HG03571 (cell line): Measurements from ENCODE around the gene AGBL3.

Source experiments
- ATAC-seq: cut with Tn5 transposase; IDR thresholded peaks from one replicate; pipeline ENCODE4 v1.9.1; 2021; ENCODE audit not compliant: unreplicated experiment

The AGBL3 gene

DNA sequence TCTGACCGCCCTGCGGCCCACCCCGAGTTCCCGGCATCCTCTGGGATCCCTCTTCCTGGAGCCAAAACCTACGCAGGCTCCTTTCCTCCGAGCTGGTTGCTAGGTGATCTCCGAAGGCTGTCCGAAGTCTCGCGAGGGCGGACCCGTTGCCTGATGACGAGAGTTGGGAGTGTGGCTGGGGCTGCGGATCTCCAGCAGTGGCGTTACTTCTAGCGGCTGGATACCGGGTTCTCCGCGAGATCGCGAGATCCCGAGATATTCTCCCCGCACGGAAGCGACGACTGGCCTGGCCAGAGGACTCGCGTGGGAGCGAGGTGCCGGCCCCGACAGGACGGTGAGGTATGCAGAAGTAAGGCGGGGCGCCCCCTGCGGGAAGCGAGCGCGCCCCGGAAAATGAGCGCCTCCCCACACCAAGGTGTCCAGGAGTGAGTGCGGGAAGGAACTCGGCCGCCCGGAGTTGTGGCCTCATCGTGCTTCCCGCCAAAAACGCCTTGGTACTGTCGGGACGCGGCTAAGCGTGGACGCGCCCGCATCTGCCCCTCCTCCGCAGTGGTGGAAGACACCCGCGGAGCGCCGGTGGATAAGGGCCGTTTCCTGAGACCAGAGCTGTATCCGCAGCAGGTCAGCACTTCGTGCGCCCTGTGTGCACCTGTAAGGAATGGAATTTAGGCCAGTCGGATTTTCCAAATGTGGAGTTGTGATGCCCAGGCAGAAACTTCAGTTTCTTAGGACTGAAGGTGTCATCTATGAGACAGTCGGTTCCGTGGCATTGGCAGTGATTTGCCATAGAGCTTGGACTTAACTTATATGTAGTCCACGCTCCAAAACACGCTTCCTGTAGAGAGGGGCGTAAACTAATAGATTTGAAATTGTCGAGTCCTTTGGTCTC, at the start of gene AGBL3:
TSS of gene AGBL3 (plus strand) at position 146 of the 889 bp plus-strand sequence. CDS start 1,426 bp downstream, outside the sequence.
- peak; percentile 92 for ATAC-seq

DNA sequence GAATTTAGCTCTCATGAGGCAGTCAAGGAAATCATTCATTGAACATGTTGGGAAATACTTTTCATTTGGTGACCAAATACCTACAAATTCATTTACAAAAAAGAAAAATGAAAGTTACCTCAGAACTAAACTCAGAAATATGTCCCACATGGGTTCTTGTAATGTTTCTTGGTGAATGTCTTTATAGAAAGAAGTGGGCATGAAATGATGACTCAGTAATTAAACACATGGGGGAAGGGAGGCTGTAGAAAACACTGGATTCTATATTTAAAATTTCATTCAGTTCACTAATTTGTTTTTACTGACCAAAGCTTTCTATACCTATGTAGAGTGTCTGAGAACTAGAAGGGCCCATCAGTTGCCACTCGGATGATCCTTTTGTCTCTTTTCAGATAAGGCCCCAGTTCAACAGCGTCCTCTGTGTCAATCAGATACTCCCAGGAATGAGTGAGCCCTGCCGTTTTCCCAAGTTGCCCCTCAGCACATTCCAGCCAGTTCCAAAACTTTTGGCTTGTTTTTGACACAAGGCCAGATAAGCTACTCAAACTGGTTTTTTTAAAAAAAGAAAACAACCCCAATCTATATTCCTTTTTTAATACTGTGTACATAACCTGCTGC, 49.3 kb upstream of the AGBL3 start:
- ATAC-seq, result no peak

DNA sequence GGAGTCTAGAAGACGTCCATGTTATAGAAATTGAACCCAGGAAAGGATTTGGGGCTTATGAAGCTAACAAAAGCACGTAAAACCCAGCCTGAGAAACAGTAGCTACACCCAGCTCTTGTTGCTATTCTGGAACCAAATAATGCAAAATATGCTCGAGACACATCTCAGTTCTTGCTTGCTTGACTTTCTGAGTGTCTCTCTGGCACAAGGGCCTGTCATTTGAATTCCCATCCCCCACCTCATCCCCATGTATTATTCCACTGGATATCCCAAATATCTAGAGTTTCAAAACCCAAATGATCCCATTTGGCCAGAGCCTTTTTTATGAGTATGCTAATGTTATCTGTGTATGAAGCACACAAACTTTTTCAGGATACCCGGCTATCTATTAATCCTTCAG, 48.2 kb upstream of the AGBL3 start:
- no peak for ATAC-seq

DNA sequence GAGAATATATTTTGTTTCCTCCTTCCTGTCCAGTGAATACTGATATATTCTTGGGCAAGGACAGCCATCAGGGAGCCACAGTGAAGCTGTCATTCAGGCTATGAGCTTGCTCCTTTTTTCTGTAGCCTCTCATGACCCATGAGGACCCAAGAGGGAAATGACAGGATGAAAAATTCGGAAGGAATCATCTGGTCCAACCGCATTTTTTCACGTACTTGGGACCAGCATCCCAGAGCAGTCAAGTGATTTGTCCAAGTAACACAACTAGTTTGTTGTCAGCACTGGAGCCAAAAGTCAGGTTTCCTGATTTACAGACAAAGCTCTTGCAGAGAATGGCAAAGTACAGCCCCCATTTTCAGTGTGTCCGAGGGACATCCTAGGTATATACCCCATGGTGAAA, 47.2 kb upstream of the AGBL3 start:
- ATAC-seq, result no peak

DNA sequence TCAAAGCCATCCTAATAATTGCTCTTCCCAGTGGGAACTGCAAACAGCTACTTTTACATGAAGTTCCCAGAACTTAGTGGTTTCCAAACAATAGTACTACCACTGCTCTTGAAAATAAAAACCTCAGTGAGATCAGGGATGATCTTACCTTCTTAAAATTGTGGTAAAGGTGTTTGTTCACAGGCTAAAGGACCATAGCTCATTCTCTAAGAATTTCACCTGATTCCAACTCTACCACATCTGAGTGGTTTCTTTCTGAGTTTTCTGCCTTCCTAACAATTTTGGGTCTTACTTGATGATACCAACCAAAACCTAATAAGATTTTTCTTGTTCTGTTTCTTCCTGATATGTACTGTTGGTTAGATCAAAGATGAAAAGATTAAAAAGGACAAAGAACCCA, 45.6 kb upstream of the AGBL3 start:
- ATAC-seq, result no peak

DNA sequence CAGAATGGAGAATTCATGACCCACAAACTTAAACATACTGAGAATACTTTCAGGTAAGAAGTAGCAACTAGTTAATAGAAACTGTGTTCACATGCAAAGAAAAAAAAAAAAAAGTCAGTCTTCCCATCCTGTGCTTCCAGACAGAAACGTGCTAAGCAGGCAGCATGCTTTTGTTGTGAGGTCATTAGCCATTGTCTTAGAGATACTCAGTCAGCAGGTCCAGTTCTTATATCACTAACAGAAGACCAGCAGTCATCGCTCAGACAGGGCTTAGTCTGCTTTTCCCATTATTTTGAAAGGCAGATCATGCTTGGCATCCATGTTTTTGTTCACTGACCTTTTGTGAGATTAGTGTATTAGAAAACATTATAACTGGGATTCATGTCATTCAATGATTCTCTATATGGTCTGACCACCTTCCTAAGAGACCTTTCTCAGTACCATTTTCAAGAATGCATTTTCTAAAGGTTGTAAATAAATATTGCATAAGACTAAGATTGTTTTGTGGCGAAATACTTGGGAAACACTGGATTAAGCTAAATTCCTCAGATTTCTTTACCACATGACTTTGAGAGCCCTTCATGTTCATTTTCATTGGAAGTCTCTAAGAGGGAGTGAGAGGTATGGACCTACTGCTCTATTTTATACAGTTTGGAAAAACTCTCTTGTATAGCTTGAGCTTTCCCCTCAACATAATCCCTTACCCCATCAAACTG, 45.0 kb upstream of the AGBL3 start:
- ATAC-seq, result no peak

DNA sequence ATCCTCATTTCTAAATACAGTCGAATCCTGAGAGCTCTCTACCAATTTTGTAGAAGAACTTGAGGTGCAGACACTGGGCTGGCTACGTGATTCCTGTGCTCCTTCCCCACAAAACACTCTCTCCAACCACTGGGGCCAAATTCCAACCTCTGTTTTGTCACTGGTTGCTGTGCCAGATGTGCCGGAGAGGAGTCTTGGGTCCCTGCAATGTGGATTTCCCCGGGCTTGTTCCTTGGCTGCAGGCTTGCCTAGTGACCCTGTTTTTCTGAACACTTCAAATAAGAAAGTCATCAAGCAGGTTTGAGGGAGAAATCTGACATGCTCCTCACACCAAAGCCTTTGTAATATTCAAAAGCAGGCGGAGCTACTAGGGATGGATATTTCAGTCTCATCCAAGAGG, 44.4 kb upstream of the AGBL3 start:
- no peak for ATAC-seq

DNA sequence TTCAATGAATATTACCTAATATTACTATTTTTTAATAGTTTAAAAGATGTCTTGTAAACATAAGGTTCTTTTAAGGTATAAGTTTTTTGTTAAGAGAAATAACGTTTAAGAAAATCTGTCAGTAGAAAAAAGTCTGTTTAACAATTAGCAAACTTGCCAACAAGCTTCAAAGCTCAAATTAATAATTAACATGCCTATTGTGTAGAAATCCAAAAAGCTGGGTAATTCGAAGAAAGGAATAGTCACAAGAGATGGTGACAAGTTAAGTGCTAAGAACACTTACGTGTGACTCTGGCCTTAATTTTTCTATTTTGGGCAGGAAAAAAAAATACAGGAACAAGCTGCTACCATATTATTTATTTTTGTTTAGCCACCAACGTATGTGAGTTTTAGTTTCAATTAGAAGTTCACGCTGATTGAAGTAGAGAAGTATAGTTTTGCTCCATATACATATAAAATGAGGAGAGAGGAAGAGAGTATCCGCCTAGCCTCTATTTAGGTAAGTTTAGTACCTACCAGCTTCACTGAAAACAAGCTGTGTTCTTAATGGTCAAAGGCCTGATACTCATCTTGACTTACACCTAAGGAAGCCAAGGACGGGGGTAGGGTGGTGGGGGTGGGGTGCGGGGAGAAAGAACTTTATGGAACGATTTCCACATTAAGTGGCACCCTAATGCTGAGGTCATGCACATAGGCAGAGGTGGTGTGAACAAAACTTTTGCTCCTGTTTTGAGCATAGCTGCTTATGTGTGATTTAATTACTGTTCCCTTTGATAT, 43.4 kb upstream of the AGBL3 start:
- ATAC-seq, result no peak

DNA sequence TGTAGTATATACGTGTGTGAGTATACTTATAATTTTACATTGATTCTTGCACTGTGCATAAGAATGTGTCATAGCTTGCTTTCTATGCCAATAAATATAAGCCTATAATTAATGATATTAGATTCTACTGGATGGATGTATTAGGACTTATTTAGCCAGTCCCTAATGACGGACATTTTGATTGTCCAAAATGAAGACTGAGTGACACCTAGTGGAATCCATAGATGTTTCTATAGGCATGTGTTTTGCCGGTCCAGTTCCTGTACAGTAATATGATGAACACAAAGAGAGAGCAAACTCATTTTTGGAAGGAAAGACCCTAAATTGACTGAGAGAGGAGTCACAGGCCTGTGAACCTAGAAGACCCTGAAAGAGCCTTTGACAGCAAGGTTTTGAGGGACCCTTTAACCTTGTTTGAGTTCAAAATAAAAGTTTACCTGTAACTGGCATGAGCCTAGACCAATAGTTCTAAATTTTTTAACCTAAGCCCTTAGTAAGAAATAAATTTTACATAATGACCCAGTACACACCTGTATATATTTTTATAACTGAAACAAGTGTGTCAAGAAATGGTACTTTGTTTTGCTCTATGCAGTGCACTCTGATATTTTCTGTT, 42.4 kb upstream of the AGBL3 start:
- peak; percentile 66 for ATAC-seq

DNA sequence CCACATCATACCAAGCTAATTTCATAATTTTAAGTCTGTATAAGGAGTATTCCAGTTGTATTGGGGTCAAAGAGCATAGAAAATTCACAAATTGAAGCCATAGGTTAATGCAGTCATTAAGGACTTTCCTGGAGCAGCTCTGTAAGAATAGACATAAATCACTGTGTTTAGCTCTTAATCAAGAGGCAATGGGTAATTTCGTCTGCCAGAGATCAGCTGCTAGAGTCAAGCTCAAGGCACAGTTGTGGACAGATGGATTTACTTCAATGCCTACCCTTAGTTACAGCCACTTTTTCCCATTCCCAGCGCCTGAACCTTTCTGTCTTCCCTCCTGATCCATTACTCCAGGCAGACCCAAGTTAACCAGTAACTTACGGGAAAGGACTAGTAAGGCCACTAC, 40.6 kb upstream of the AGBL3 start:
- no peak for ATAC-seq

DNA sequence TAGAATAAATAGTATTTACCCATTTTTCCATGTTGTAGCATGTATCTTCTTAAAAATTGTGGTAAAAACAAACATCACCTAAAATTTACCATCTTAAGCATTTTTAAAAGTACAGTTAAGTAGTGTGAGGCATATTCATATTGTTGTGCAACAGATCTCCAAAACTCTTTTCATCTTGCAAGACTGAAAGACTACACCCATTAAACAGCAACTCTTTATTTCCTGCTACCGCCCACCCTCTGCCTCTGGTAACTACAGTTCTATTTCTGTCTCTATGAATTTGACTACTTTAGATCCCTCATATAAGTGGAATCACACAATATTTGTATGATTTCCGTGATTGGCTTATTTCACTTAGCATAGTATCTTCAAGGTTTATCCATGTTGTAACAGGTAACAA, 40.0 kb upstream of the AGBL3 start:
- no peak for ATAC-seq

DNA sequence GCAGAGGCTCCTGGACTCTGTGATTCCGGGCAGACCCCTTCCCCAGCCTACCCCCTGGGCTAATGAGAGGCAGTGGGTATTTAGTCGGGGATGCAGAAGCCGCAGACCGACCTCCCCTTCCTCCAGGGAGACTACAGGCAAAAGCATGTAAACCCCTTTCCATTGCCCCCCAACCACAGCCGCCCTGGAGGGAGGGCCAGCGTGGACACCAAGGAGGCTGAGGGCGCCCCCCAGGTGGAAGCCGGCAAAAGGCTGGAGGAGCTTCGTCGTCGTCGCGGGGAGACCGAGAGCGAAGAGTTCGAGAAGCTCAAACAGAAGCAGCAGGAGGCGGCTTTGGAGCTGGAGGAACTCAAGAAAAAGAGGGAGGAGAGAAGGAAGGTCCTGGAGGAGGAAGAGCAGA, 39.0 kb upstream of the AGBL3 start:
- no peak for ATAC-seq

DNA sequence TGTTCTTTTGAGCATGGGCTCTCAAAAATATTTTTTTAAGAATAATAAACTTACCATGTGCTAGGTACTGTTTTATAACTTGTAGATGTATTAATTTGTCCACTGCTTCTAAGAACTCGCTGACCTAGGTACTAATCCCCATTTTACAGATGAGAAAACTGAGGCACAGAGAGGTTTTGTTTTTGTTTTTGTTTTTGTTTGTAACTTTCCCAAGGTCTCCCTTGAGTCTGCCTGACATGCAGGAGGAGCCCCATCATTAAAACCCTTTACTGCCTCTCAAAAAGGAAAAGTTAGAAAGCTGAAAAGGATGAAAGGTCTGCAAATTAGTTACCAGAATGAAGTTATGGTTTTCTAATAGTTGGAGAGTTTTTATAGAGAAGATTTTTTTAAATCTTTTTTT, 38.5 kb upstream of the AGBL3 start:
- no peak for ATAC-seq

DNA sequence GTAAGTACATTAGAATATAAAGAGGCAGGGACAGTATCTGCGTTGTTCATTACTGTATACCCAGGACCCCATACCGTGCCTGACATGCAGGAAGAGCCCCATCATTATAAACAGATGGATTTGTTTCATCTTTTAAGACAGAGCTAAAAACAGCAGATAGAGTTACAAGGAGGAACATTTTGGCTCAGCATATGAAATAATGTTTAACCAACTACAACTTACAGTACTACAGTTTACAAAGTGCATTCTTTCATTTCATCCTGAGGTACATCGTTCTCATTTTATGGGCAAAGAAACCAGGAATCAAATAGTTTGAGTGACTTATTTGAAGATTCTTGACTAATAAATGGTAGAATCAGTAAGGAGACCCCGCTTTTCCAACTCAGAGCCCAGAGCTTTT, 38.1 kb upstream of the AGBL3 start:
- no peak for ATAC-seq

DNA sequence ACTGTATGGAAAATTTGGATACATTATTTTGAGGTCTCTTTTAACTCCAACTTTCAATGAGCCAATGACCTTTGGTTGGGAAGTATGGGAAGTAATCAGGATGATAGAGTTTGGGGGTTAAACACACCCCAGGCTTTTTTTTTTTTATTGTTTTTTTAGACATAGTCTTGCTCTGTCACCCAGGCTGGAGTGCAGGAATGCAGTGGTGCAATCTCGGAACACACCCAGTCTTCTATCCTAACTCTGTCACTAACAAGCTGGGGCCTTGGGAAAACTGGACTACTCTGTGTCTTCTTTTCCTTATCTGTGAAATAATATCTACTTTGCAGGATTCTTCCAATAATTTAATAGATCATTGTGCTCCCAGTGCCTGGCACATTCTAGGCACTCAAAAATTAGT, 37.6 kb upstream of the AGBL3 start:
- no peak for ATAC-seq

DNA sequence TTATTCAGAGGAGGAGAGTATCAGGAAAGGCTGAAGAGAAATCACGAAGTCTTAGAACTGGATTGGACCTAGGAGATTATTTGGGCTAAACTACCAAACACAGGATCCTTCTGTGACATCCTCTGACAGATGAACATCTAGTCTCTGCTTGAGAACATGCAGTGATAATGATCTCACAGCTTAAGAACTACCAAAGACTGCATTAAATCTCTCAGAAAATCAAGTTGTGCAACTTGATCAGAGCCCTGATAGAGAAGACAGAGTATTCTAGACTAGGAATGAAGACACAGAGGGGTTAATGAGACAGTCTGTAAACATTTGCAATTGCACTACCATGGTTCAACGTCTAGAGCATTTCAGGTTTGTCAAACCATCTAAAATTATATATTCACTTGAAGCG, 37.1 kb upstream of the AGBL3 start:
- no peak for ATAC-seq

DNA sequence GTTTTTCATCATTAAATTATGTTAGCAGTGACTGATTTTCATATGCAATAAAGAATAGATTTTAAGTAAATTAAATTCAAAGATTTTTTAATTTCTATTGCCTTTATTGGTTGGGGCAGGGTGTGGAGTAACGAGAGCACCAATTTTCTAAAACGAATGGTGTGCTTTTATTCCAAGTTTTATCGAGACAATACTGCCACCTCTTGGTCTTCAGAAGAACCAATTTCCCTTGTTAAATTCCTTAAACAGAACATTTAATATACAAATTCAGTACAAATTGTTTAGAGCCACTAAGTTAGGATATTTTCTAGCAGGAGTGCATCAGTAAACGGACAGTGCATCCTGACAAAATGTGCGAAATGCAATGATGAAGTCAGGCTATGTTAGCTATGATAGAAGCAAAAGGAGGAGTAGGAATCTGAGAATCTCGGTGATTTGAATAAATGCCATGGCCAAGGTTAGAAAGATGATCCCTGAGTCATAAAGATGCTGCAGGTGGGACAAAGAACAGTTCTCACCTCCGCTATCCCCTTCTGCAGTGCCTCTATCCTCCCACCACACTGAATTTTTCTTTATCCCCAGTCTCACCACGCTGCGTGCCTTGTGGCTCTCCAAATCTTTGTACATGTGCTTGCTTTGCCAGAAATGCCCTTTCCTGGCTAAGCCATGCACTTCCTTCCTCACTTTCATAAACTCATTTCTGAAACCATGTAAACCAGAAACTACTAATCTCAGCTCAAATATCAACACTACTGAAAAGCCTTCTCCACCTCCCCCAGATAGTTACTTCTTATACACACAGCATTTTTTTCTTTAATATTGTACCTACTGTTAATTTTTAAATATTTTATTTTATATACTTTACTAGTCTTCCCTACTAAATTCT, 31.9 kb upstream of the AGBL3 start:
- ATAC-seq, result no peak

DNA sequence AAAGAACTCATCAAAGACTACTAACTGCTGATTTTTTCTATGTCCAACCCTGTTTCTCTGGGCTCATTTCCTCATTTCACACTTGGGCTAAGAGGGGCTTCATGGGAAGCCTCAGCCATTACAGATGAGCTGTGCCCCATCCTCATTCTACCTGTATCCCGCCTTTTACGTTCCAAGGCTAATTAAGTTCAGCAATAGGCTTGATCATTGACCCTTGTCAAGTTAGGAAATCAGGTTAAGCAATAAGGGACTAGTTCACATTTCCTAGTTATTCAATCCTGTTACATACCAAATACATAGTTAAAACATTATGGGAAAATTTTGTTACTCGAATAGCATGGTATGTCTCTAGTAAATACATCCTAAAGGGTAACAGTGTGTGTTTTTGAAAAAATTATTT, 29.3 kb upstream of the AGBL3 start:
- no peak for ATAC-seq

DNA sequence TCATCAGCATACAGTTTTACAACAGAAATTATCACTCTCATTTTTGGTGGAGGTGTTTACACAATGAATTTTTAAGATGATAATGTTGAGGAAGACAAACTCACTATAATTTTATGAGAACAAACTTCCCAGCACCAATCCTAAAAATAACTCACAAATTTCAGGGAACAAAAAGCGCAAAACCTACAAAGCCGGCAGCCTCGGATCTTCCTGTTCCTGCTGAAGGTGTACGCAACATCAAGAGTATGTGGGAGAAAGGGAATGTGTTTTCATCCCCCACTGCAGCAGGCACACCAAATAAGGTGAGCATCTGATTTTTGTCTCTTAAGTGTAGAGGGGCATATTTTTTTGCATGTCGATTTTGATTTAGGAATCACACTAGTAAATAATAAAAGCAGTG, 26.5 kb upstream of the AGBL3 start:
- no peak for ATAC-seq

DNA sequence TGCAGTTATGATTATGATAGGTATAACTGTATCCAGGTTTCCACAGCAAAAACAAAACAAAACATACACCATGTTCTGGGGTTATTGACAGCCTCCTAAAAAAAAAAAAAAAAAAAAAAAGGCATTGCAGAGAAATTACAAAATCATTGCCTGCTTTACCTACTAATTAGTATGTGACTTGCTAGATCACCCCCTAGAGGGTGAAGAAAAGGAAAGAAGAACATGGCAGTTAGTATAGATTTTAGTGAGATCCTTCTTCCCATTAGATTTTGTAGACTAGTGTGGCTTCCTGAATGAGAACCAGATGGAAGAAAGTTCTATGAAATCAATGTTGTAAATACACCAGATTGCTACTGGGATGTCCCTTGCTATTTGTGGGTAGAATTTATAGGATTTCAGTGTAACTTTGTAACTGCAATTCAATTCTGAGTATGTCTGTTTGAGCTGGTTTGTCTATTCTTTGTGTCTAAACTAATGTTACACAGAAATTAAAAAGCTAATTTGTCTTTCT, 24.0 kb upstream of the AGBL3 start:
- ATAC-seq, result no peak
